WTC11 (cell line): ENCODE measurements around the gene RBFOX1. TPM values are rescaled to one million over a fixed set of nuclear protein-coding genes. Genes with fewer than 3 reads are reported as not detected.

Experiments
- ATAC-seq: fragments of 200-7000 bp; cut with Tn5 transposase; 2 replicates; pipeline ENCODE4 v1.10.0; 2021; ENCODE audit warnings: mild to moderate bottlenecking, moderate library complexity
- CTCF ChIA-PET: fragments of 300-600 bp; sonication (Branson Sonifier 250); formaldehyde crosslinking; loops from one replicate; lab custom pipeline; 2021; ENCODE audit warnings: antibody characterized with exemption; lab: Charles Lee
- POLR2A ChIA-PET: fragments of 350-600 bp; sonication (Branson Sonifier 250); formaldehyde crosslinking; loops from one replicate; lab custom pipeline; 2021; ENCODE audit warnings: antibody characterized with exemption; lab: Charles Lee
- DNase-seq: peaks from one replicate; pipeline ENCODE4 v3.0.0; 2021; ENCODE audit warnings: low spot score
- H3K27ac Mint-ChIP-seq: 2 replicates; pipeline ENCODE4 v1.8.0; 2021; ENCODE audit warnings: mixed read lengths
- H3K27me3 Mint-ChIP-seq: 2 replicates; pipeline ENCODE4 v1.8.0; 2021; ENCODE audit warnings: low read depth, mild to moderate bottlenecking, moderate library complexity, mixed read lengths
- H3K36me3 Mint-ChIP-seq: 2 replicates; pipeline ENCODE4 v1.8.0; 2021; ENCODE audit warnings: mixed read lengths
- H3K4me1 Mint-ChIP-seq: 2 replicates; pipeline ENCODE4 v1.8.0; 2022; ENCODE audit warnings: mixed read lengths
- H3K4me3 Mint-ChIP-seq: 2 replicates; pipeline ENCODE4 v1.8.0; 2021; ENCODE audit warnings: mild to moderate bottlenecking, moderate library complexity, mixed read lengths
- H3K9me3 Mint-ChIP-seq: 2 replicates; pipeline ENCODE4 v1.8.0; 2021; ENCODE audit warnings: mixed read lengths
- AR ChIP-seq: fragments of 250-450 bp; sonication (Bioruptor Pico); IDR thresholded peaks from 2 replicates; pipeline ENCODE4 v1.9.0; 2021; ENCODE audit warnings: mild to moderate bottlenecking
- ARID4B ChIP-seq: sonication (generic); formaldehyde crosslinking; IDR thresholded peaks from 2 replicates; pipeline ENCODE4 v1.8.0; 2023; ENCODE audit warnings: missing genetic modification reagents, mild to moderate bottlenecking, borderline replicate concordance
- ATF3 ChIP-seq: sonication (generic); formaldehyde crosslinking; conservative IDR thresholded peaks from 2 replicates; pipeline ENCODE4 v1.8.1; 2022; ENCODE audit warnings: mild to moderate bottlenecking, missing genetic modification reagents
- ETV6 ChIP-seq: sonication (generic); formaldehyde crosslinking; IDR thresholded peaks from 2 replicates; pipeline ENCODE4 v1.8.1; 2022; ENCODE audit warnings: mild to moderate bottlenecking, missing genetic modification reagents
- HMGXB4 ChIP-seq: sonication (generic); formaldehyde crosslinking; IDR thresholded peaks from 2 replicates; pipeline ENCODE4 v1.8.1; 2023; ENCODE audit warnings: mild to moderate bottlenecking, moderate library complexity, missing genetic modification reagents
- NR3C1 ChIP-seq: sonication (generic); formaldehyde crosslinking; conservative IDR thresholded peaks from 2 replicates; pipeline ENCODE4 v1.8.1; 2023; ENCODE audit warnings: low read depth, mild to moderate bottlenecking, missing genetic modification reagents
- PRDM15 ChIP-seq: sonication (generic); formaldehyde crosslinking; IDR thresholded peaks from 2 replicates; pipeline ENCODE4 v1.8.0; 2022; ENCODE audit warnings: missing genetic modification reagents
- PRRX2 ChIP-seq: fragments of 250-450 bp; sonication (Bioruptor Pico); IDR thresholded peaks from 2 replicates; pipeline ENCODE4 v1.8.0; 2021; ENCODE audit warnings: mild to moderate bottlenecking
- RELA ChIP-seq: sonication (generic); formaldehyde crosslinking; IDR thresholded peaks from 2 replicates; pipeline ENCODE4 v1.8.1; 2022; ENCODE audit warnings: missing genetic modification reagents, mild to moderate bottlenecking, borderline replicate concordance
- SOX15 ChIP-seq: fragments of 250-450 bp; sonication (Bioruptor Pico); IDR thresholded peaks from 2 replicates; pipeline ENCODE4 v1.9.0; 2021; ENCODE audit warnings: mild to moderate bottlenecking
- ZMAT4 ChIP-seq: fragments of 250-450 bp; sonication (Bioruptor Pico); IDR thresholded peaks from 2 replicates; pipeline ENCODE4 v1.9.0; 2021; ENCODE audit warnings: mild to moderate bottlenecking
- ZNF121 ChIP-seq: sonication (generic); formaldehyde crosslinking; IDR thresholded peaks from 2 replicates; pipeline ENCODE4 v1.8.0; 2023; ENCODE audit warnings: missing genetic modification reagents
- ZNF396 ChIP-seq: fragments of 250-450 bp; sonication (Bioruptor Pico); IDR thresholded peaks from 2 replicates; pipeline ENCODE4 v1.8.0; 2021; ENCODE audit warnings: mild to moderate bottlenecking, moderate library complexity, borderline replicate concordance
- ZNF512 ChIP-seq: sonication (generic); formaldehyde crosslinking; IDR thresholded peaks from 2 replicates; pipeline ENCODE4 v1.8.1; 2022; ENCODE audit warnings: missing genetic modification reagents, borderline replicate concordance
- total RNA-seq: library from RNA; stranded (reverse); gene quantifications from 3 replicates; pipeline ENCODE4 v1.2.3, GENCODE V29; 2021

The RBFOX1 gene
- total RNA-seq, 1 experiment from 2014 or later, result 1.1 TPM

GRCh38 chr16:7314163-7314562 lies 18.5 kb upstream of the RBFOX1 start:
- Mint-ChIP-seq H3K4me1 (no peaks in the 10 kb centered on the region), H3K4me3 (no peak overlapping the region), H3K9me3 (peaks cover 48% of the 10 kb centered on the region), H3K27me3 (peaks cover 8% of the 10 kb centered on the region), H3K27ac (no peak overlapping the region), H3K36me3 (peaks cover 54% of the 10 kb centered on the region)
- POLR2A ChIA-PET, result no interaction called here
- ATAC-seq (no peak), DNase-seq (no peak)
- CTCF ChIA-PET, result no interaction called here
- TF ChIP-seq AR, result no peak
- no peak for TF ChIP-seq RELA (CRISPR knock-in tag)
- TF ChIP-seq PRDM15 (CRISPR knock-in tag), result no peak
- TF ChIP-seq ZNF512 (CRISPR knock-in tag), result no peak
- TF ChIP-seq ETV6 (CRISPR knock-in tag), result no peak
- no peak for TF ChIP-seq NR3C1 (CRISPR knock-in tag)
- TF ChIP-seq ARID4B (CRISPR knock-in tag), result no peak
- no peak for TF ChIP-seq ZNF396
- no peak for TF ChIP-seq HMGXB4 (CRISPR knock-in tag)
- TF ChIP-seq SOX15, result no peak
- TF ChIP-seq ATF3 (CRISPR knock-in tag), result no peak
- no peak for TF ChIP-seq PRRX2 (CRISPR knock-in tag)
- TF ChIP-seq ZNF121 (CRISPR knock-in tag), result no peak
- TF ChIP-seq ZMAT4, result no peak
